Activated naive CD8-positive, alpha-beta T cell treated with anti-CD3 and anti-CD28 coated beads, Interleukin-2, amount 50 U/mL, for 16 hours (primary cell): ENCODE measurements around the gene AGBL1.

Experiments
- DNase-seq: peaks from one replicate; pipeline ENCODE4 v3.0.0-alpha.2; 2020; ENCODE audit warnings: low read depth, low spot score

The AGBL1 gene

GRCh38 chr15:86706813-86707212, 627.1 kb downstream of the AGBL1 start:
- DNase-seq: no peak

DNA sequence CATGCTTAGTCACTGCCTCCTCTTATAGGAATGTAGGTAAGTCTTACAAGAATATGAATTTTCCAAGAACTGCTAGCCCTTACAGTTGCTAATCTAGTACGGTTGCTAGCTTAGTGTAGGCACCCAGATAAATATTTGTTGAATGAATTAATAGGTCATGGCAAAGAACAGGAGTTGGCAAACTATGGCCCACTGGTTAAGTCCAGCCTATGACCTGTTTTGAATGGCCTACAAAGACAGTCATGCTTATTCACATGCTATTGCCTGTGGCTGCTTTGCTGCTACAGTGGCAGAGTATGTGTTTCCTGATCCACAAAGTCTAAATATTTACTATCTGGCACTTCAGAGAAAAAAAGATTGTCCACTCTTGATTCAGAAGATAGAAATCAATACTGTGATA, 631.8 kb downstream of the AGBL1 start:
- no peak for DNase-seq

DNA sequence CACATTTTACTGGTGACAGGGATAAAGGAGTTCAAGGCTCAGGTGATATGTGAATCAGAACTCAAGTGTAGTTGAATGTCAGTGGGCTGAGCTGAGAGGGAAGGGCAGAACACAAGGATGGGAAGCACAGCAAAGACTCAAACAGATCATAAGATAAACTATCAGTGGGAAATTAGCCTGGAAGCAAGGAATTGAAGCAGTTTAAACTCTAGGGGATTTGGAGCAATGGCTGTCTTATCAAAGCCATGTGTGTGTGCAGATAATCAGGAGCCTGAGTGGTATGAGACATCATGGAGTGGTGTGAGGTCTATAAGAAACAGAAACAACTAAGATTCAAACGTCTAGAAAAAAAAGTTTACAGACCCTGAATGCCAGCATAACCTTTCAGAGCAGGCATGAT, 634.6 kb downstream of the AGBL1 start:
- DNase-seq: no peak

GRCh38 chr15:86725628-86726027, 646.0 kb downstream of the AGBL1 start:
- no peak for DNase-seq

DNA sequence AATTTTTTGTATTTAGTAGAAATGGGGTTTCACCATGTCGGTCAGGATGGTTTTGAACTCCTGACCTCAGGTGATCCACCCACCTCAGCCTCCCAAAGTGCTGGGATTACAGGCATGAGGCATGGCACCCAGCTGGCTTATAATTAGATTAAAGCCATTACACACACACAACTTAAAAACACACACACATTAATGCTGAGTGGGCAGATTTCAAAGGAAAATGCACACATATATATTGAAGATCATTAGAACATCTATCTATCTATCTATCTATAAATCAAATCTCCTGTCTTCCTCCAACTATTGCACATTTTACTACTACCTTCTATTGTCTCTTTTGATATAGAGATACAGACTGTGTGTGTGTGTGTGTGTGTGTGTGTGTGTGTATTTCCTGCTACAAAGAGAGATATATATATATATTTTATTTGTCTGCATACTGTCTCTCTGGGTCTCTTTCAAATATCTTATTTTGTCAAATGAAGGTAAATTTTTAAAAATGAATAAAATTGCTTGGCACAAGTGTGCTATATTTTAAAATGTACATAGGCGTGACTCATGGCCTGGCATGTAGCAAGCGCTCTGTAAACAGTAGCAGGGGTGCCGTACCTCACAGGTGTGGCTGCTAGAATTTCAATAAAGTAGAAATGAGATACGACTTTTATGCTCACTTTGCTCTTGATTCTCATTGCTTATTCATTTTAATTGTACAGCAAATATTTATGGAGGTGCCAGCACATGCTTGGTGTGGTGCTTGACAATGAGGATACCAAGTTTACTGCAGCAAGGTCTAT, 655.8 kb downstream of the AGBL1 start:
- no peak for DNase-seq

- no peak for DNase-seq
These were observed 662.2 kb downstream of the AGBL1 start for GRCh38 chr15:86741917-86742316.

- no peak for DNase-seq
These were observed 663.7 kb downstream of the AGBL1 start for GRCh38 chr15:86743283-86743903.

GRCh38 chr15:86744198-86744780, 664.6 kb downstream of the AGBL1 start:
- no peak for DNase-seq

DNA sequence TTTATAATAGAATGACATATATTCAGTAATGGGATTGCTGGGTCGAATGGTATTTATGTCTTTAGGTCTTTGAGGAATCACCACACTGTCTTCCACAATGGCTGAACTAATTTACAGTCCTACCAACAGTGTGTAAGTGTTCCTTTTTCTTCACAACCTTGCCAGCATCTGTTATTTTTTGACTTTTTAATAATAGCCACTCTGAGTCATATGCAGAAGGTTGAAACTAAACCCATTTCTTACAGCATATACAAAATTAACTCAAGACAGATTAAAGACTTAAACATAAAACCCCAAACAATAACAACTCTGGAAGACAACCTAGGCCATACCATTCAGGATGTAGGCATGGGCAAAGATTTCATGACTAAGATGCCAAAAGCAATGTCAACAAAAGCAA, 671.4 kb downstream of the AGBL1 start:
- no peak for DNase-seq

- no peak for DNase-seq
These were observed 675.2 kb downstream of the AGBL1 start for GRCh38 chr15:86754846-86755245.

GRCh38 chr15:86756688-86757087, 677.0 kb downstream of the AGBL1 start:
- DNase-seq: no peak

GRCh38 chr15:86759800-86760523, 680.3 kb downstream of the AGBL1 start:
- DNase-seq: no peak

- no peak for DNase-seq
These were observed 683.2 kb downstream of the AGBL1 start for GRCh38 chr15:86762874-86763273.

DNA sequence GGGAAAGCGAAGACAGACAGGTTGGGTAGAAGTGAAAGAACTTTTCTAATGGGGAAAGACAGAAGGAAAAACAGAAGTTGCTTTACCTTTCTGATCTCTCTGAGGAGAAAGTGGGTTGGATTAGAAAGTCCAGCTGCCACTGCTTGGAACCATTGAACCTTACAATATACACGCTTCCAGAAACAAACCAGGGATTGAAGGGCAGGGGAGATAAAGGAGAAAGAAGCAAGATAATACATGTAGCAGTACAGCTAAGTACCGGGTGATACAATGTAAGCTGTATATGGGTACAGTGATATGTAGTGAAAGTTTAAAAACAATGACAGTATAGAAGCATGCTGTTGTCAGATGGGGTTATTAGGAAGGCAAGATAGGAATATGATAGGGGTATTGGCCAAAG, 684.4 kb downstream of the AGBL1 start:
- no peak for DNase-seq

DNA sequence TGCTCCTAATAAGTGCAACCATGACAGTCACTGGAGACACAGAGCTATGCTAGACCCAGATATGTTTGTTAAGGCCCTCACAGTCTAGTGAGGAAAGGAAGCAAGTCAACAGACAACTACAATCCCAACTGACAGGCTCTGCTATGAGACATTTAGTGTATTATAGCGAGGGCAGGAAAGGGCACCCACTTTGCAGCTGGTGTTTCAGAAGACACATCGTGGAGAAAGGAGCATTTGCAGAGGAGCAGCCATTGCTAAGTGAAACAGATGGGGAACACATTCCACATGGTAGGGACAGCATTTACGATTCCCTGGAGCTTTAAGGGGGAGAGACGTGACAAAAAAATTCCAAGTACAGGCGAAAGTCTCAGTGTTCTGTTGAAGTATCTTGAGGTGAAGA, 685.6 kb downstream of the AGBL1 start:
- no peak for DNase-seq

DNA sequence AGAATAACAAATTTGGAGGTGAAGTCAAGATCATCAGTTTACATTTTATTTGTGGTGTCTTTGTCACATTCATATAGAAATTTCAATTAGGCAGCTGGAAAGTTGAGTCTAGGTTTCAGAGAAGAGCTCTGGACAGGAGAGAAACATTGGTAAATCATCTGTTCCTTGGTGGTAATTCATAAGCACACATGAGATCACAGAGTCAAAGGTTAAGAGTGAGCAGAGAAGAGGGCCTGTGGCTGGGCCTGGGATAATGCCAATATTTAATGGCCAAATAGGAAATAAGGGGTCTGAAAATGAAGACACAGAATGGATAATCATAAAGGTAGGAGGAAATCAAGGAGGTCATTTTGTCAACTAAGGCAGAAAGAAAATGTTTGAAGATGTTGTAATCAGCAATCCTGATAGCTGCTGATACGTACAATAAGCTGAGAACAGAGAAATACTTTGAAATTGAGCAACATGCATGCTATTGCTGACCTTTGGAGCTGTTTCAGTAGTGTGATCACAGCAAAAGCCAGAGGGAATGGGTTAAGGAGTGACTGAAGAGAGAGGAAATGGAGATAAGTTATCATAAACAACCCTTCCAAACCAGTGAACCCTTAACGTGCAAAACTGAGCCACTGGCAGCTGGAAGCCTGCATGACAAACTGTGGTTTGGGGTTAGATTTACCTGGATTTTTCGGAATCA, 692.8 kb downstream of the AGBL1 start:
- no peak for DNase-seq

- no peak for DNase-seq
These were observed 694.1 kb downstream of the AGBL1 start for GRCh38 chr15:86773736-86774135.

DNA sequence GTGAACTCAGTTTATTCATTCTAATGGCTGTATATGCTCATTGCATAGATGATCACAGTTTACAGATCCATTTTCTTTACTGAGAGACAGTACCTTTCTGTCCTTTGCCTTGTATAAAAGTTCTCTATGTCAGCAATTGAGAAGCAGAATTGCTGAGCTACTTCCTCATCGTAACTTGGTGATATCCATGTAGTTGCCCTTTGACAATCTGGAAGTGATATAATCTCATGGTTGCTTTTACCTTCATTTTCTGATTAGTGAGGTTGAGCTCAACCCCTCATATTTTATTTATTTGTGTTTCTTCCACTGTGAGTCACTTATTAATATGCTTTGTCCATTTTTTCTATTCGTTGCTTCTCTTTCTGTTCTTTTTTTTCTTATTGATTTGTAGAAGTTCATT, 696.5 kb downstream of the AGBL1 start:
- no peak for DNase-seq

DNA sequence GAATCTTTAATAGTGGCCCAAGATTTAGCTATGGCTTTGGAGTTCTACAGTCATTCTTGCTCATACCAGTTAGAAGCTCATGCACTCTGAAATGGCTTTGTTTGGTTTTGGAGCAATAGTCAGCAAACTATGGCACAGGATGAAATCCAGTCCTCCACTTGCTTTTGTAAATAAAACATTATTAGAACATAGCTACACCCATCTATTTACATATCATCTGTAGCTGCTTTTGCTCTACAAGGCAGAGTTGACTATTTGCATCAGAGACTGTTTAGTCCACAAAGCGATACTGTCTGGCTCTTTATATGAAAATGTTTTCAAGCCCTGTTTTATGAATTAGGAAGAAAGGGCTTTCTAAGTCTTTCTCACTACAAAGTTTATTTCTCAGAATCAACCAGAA, 716.9 kb downstream of the AGBL1 start:
- no peak for DNase-seq

DNA sequence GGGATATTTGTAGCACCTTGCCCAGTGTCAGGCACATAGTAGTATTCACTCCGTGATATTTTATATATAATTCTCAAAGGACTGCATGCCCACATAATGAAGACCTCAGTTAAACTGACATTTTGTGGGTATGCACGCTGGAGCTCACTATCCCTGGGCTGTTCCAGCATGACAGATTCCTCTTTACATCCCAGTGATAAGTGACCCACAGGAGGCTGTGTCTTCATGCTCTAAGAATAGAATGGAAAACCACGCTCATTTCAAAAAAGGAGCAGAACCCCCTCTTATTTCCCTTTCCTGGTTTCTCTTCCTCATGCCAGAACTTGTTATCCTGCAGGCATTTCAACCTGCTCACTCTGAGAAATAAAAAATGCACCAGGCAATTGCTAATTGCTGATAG, 717.5 kb downstream of the AGBL1 start:
- no peak for DNase-seq

GRCh38 chr15:86799226-86799625, 719.6 kb downstream of the AGBL1 start:
- DNase-seq: no peak

GRCh38 chr15:86802244-86802643, 722.6 kb downstream of the AGBL1 start:
- DNase-seq: no peak
